ENCODE measurements around the gene MYZAP. TPM values are rescaled to one million over a fixed set of nuclear protein-coding genes. Genes with fewer than 3 reads are reported as not detected.

Gene MYZAP
- total RNA-seq, 1 experiment from 2014 or later, result 5.1 TPM

GRCh38 chr15:57561041-57561711 is 30.5 kb upstream of the MYZAP start:
- peak overlapping the region; percentile 7 for H3K4me3 Mint-ChIP-seq (ENCODE audit: low read depth, unreplicated experiment)
- H3K27me3 Mint-ChIP-seq (ENCODE audit: unreplicated experiment), result no peaks in the 10 kb centered on the region
- TF ChIP-seq CTCF (IDR thresholded peaks at IDR 0.05; ENCODE audit: unreplicated experiment), result peak; percentile 91
- peaks cover 19% of the 10 kb centered on the region for H3K4me1 Mint-ChIP-seq (ENCODE audit: low read depth, unreplicated experiment)
- intact Hi-C loops (cut with micrococcal nuclease; ENCODE audit: unreplicated experiment), result loop anchor here (1.0 to 10.0 kb wide), 5 partner anchors 32 to 624 kb away; partner anchors contain the start of gene POLR2M
- H3K36me3 Mint-ChIP-seq (ENCODE audit: insufficient read depth, unreplicated experiment), result peaks cover 6% of the 10 kb centered on the region
- no TSS peak for BruUV-seq (replicated peaks)
- DNase-seq, result peak; percentile 86
- peak overlapping the region; percentile 93 for H3K27ac Mint-ChIP-seq (ENCODE audit: unreplicated experiment)
- CTCF ChIA-PET, result interaction anchor here (0.6 to 2.6 kb wide), 8 partner anchors 9 to 170 kb away, joined by 3 to 43 read pairs (median 6); partner anchors contain the start of gene POLR2M
- H3K9me3 Mint-ChIP-seq (ENCODE audit: low read depth, unreplicated experiment), result no peaks in the 10 kb centered on the region

- Mint-ChIP-seq H3K27me3 (ENCODE audit: unreplicated experiment) (no peaks in the 10 kb centered on the region), H3K4me3 (ENCODE audit: low read depth, unreplicated experiment) (no peak overlapping the region), H3K27ac (ENCODE audit: unreplicated experiment) (peak overlapping the region; percentile 2), H3K9me3 (ENCODE audit: low read depth, unreplicated experiment) (no peaks in the 10 kb centered on the region), H3K4me1 (ENCODE audit: low read depth, unreplicated experiment) (peaks cover 19% of the 10 kb centered on the region), H3K36me3 (ENCODE audit: insufficient read depth, unreplicated experiment) (peaks cover 6% of the 10 kb centered on the region)
- no peak for DNase-seq
- no TSS peak for BruUV-seq (replicated peaks)
- intact Hi-C loops (cut with micrococcal nuclease; ENCODE audit: unreplicated experiment), result loop anchor here (5.0 to 10.0 kb wide), 2 partner anchors 145 to 623 kb away; partner anchors contain the start of gene POLR2M
- CTCF ChIA-PET, result no interaction called here
- TF ChIP-seq CTCF (IDR thresholded peaks at IDR 0.05; ENCODE audit: unreplicated experiment), result no peak
Measured at GRCh38 chr15:57562196-57562769, 29.4 kb upstream of the MYZAP start.

GRCh38 chr15:57563416-57563815 is 28.3 kb upstream of the MYZAP start:
- H3K36me3 Mint-ChIP-seq (ENCODE audit: insufficient read depth, unreplicated experiment), result peaks cover 6% of the 10 kb centered on the region
- intact Hi-C loops (cut with micrococcal nuclease; ENCODE audit: unreplicated experiment), result loop anchor here (5.0 to 10.0 kb wide), 2 partner anchors 144 to 621 kb away; partner anchors contain the start of gene POLR2M
- no peaks in the 10 kb centered on the region for H3K27me3 Mint-ChIP-seq (ENCODE audit: unreplicated experiment)
- DNase-seq, result no peak
- no TSS peak for BruUV-seq (replicated peaks)
- no peaks in the 10 kb centered on the region for H3K9me3 Mint-ChIP-seq (ENCODE audit: low read depth, unreplicated experiment)
- peaks cover 19% of the 10 kb centered on the region for H3K4me1 Mint-ChIP-seq (ENCODE audit: low read depth, unreplicated experiment)
- no peak for TF ChIP-seq CTCF (IDR thresholded peaks at IDR 0.05; ENCODE audit: unreplicated experiment)
- H3K4me3 Mint-ChIP-seq (ENCODE audit: low read depth, unreplicated experiment), result no peak overlapping the region
- CTCF ChIA-PET, result no interaction called here
- no peak overlapping the region for H3K27ac Mint-ChIP-seq (ENCODE audit: unreplicated experiment)

- Mint-ChIP-seq H3K9me3 (ENCODE audit: low read depth, unreplicated experiment) (peaks cover 4% of the 10 kb centered on the region), H3K36me3 (ENCODE audit: insufficient read depth, unreplicated experiment) (peaks cover 6% of the 10 kb centered on the region), H3K4me3 (ENCODE audit: low read depth, unreplicated experiment) (no peak overlapping the region), H3K27ac (ENCODE audit: unreplicated experiment) (no peak overlapping the region), H3K4me1 (ENCODE audit: low read depth, unreplicated experiment) (peaks cover 23% of the 10 kb centered on the region), H3K27me3 (ENCODE audit: unreplicated experiment) (no peaks in the 10 kb centered on the region)
- no peak for DNase-seq
- BruUV-seq (replicated peaks), result no TSS peak
- no peak for TF ChIP-seq CTCF (IDR thresholded peaks at IDR 0.05; ENCODE audit: unreplicated experiment)
- intact Hi-C loops (cut with micrococcal nuclease; ENCODE audit: unreplicated experiment), result loop anchor here (10.0 kb wide), 1 partner anchor 619 kb away; no protein-coding TSS in a partner anchor
- CTCF ChIA-PET, result no interaction called here
Measured at GRCh38 chr15:57565311-57565710, 26.4 kb upstream of the MYZAP start.
